ENCODE measurements around the gene IBTK. TPM values are rescaled to one million over a fixed set of nuclear protein-coding genes. Genes with fewer than 3 reads are reported as not detected.

The IBTK gene
- total RNA-seq, 2 donors from 2014 or later: 19.0 to 26.5 TPM

DNA sequence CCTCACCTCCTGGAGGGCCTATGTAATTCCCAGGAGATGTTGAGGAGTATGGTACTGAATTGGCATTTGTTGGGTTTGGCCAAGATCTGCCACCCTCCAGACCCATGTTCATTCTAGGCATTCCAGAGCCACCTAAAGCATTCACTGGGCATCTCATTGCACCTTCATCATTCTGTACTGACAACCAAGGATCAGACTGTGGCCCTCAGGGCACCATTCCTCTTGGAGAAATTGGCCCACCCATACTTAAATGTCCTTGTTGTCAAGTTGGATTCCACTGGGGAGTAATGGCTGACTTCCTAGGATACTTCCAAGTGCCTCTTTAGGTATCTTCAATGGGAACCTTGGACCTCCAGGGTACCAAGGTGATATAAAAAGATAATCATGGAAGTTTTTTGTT, 16.8 kb upstream of the IBTK start:
- no peaks in the 10 kb centered on the region for H3K27me3 ChIP-seq (replicated peaks; ENCODE audit: insufficient read depth)
- TF ChIP-seq POLR2A (IDR thresholded peaks at IDR 0.05) (no peak), POLR2AphosphoS5 (IDR thresholded peaks at IDR 0.05) (no peak)
- TF ChIP-seq, protein P1, sequence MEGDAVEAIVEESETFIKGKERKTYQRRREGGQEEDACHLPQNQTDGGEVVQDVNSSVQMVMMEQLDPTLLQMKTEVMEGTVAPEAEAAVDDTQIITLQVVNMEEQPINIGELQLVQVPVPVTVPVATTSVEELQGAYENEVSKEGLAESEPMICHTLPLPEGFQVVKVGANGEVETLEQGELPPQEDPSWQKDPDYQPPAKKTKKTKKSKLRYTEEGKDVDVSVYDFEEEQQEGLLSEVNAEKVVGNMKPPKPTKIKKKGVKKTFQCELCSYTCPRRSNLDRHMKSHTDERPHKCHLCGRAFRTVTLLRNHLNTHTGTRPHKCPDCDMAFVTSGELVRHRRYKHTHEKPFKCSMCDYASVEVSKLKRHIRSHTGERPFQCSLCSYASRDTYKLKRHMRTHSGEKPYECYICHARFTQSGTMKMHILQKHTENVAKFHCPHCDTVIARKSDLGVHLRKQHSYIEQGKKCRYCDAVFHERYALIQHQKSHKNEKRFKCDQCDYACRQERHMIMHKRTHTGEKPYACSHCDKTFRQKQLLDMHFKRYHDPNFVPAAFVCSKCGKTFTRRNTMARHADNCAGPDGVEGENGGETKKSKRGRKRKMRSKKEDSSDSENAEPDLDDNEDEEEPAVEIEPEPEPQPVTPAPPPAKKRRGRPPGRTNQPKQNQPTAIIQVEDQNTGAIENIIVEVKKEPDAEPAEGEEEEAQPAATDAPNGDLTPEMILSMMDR (IDR thresholded peaks at IDR 0.05): no peak
- H3K27ac ChIP-seq: no peak overlapping the region
- H3K36me3 ChIP-seq: no peaks in the 10 kb centered on the region
- H3K4me3 ChIP-seq: no peak overlapping the region
- H3K9me3 ChIP-seq: no peaks in the 10 kb centered on the region
- intact Hi-C loops (cut with DNase I): no loop called here
- H3K4me1 ChIP-seq (replicated peaks): no peaks in the 10 kb centered on the region
- no peak for DNase-seq (ENCODE audit: low spot score)

DNA sequence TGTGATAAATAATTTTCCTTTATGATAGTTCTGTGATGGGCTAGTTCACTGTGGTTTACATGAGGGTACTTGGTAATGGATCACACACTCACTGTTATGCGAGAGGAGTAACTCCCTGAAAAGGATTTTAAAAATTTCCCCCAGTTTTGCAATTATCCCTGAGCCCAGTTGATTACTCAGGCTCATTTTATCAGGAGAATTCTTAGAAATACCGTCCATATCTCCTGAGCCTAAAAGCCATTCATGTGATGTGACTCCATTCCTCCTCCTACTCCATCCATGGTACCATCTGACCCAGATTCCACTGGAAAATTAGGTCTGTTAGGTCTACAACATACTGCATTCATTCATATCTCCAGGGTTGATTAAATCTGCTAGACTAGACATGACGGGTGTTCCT, 16.4 kb upstream of the IBTK start:
- no peak for DNase-seq (ENCODE audit: low spot score)
- no peaks in the 10 kb centered on the region for H3K9me3 ChIP-seq
- 94% methylated on average over 3 of the region's 3 CpGs for WGBS
- intact Hi-C loops (cut with DNase I): no loop called here
- H3K4me1 ChIP-seq (replicated peaks): no peaks in the 10 kb centered on the region
- no peaks in the 10 kb centered on the region for H3K36me3 ChIP-seq
- TF ChIP-seq POLR2A (IDR thresholded peaks at IDR 0.05) (no peak), POLR2AphosphoS5 (IDR thresholded peaks at IDR 0.05) (no peak)
- TF ChIP-seq, protein P1 (IDR thresholded peaks at IDR 0.05): no peak
- H3K4me3 ChIP-seq: no peak overlapping the region
- H3K27ac ChIP-seq: no peak overlapping the region
- H3K27me3 ChIP-seq (replicated peaks; ENCODE audit: insufficient read depth): no peaks in the 10 kb centered on the region

DNA sequence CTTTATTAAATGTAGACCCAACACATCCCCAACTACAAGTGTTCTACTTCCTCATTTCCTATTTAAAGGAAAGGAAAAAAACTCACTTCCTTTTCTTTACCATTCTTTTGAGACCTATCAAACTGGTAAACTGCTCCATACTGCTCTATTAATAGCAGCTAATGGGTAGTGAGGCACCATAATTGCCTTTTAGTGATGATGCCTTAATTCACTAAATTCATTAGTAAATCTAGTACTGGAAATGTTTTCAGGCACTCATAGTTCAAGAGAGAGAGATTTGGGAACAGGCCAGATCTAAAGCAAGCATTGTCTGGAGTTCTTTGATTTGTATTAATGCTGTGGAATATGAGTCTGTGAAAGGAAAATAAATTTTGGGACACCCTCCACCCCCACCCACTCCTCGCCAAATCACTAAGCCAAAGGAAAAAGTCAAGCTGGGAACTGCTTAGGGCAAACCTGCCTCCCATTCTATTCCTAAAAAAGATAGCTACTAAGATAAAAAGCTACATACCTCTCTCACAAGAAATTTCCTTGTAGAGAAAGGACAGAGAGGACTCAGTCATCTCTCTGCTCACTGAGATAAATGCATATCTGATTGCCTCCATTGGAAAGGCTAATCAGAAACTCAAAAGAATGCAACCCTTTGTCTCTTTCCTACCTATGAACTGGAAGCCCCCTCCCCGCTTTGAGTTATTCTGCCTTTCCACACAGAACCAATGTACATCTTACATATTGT, 13.6 kb upstream of the IBTK start:
- DNase-seq (ENCODE audit: low spot score): no peak
- H3K4me1 ChIP-seq (replicated peaks): no peaks in the 10 kb centered on the region
- H3K27ac ChIP-seq: no peak overlapping the region

DNA sequence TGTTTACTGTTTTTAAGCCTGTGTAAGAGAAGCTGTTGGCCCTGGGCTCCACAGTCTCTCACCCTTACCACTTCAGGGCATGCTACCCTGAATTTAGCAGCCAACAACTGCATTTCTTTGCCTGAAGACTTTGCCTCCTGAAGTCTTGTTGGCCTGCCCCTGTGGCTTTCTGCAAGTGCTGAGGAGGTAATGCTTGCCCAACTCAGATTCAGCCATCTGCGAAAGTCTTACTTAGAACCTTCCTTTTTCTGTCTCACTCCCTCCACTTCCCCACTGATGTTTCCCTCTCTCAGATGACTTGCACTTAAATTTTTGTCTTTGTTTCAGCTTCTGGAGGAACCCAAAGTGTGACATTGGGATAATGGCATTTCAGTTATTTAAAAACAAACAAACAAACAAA, 11.8 kb upstream of the IBTK start:
- TF ChIP-seq, protein P1 (IDR thresholded peaks at IDR 0.05): no peak
- TF ChIP-seq POLR2A (IDR thresholded peaks at IDR 0.05) (no peak), POLR2AphosphoS5 (IDR thresholded peaks at IDR 0.05) (no peak)
- WGBS: 85% methylated on average over 1 of the region's 1 CpG

More for the DNA sequence above, 13.6 kb upstream of the IBTK start:
- Histone ChIP-seq H3K36me3 (no peaks in the 10 kb centered on the region), H3K27me3 (replicated peaks; ENCODE audit: insufficient read depth) (no peaks in the 10 kb centered on the region), H3K9me3 (no peaks in the 10 kb centered on the region), H3K4me3 (no peak overlapping the region)
- WGBS: 81% methylated on average over 2 of the region's 2 CpGs
- intact Hi-C loops (cut with DNase I): no loop called here
- TF ChIP-seq POLR2A (IDR thresholded peaks at IDR 0.05): no peak
- TF ChIP-seq, protein P1 (IDR thresholded peaks at IDR 0.05): no peak
- no peak for TF ChIP-seq POLR2AphosphoS5 (IDR thresholded peaks at IDR 0.05)

More for the DNA sequence above, 11.8 kb upstream of the IBTK start:
- intact Hi-C loops (cut with DNase I): no loop called here
- Histone ChIP-seq H3K27me3 (replicated peaks; ENCODE audit: insufficient read depth) (no peaks in the 10 kb centered on the region), H3K4me3 (no peak overlapping the region), H3K4me1 (replicated peaks) (no peaks in the 10 kb centered on the region), H3K36me3 (no peaks in the 10 kb centered on the region), H3K27ac (no peak overlapping the region), H3K9me3 (no peaks in the 10 kb centered on the region)
- no peak for DNase-seq (ENCODE audit: low spot score)

All from prostate gland (tissue), 2 donors.